HS-27A (cell line): ENCODE measurements around the gene FAM187B.

Experiments used
- DNase-seq: peaks from one replicate; pipeline ENCODE4 v3.0.0-alpha.2; 2012; ENCODE audit warnings: low read depth, missing footprints

Gene FAM187B

DNA sequence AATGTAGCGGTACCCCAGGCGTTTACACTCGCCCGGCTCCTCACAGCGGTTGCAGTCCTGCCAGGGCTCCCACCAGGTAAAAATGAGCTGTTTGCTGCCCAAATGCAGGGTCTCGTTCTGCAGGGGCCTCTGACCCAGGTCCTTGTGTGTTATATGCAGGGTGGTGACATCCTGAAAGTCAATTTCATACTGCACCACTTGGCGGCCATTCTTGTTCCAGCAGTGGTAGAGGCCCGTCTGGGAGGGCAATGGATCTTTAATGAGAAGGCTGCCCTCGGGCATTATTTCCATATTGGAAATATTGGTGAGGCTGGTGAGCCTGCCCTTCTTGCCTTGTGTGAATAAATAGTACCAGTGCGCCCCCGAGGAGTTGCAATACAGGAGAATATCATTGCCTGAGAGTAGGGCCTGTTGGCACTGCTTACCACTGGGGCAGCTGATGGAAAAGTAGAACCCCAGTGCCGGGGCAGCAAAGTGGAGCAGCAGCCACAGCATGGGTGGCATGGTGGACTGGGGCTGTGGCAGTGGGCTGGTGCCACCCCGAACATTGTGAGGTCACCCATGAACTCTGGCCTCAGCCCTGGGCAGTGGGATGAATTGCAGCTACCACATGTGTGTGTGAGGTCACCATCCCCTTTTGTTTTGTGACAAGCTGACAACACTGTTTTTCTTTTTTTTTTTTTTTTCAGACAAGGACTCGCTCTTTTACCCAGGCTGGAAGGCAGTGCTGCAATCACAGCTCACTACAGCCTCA is at the start of gene FAM187B:
Gene FAM187B, minus strand, starts transcription at position 563 of the 754 bp plus-strand sequence. Its CDS starts 59 bp downstream, at position 504.
- DNase-seq = no peak

DNA sequence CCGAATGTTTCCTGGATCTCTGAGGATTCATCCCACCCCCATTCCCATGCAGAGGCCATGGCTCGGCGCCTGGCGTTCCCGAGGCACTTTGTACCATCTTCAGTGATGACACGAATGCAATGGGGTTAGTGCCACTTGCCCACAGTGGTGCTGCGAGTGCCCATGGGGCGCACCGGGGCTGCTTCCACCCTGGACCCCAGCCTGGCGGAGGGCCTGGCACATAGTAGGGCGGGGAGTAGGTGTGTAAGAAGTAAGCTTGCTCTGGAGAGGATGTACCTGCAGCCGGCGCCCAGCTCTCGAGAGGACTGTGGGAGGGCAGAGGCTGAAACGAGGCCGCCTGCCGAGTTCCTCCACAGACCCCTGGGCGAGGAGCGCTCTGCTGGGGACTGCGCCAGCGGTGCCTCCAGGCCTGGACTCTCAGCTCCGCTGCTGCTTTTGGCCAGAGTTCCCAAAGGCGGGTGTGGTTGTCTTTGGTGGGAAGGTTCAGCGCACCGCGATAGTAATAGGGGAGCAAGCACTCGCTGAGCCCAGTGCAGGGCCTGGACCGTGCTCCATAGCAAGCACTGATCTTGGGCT is 48.3 kb upstream of the FAM187B start:
- DNase-seq = no peak

DNA sequence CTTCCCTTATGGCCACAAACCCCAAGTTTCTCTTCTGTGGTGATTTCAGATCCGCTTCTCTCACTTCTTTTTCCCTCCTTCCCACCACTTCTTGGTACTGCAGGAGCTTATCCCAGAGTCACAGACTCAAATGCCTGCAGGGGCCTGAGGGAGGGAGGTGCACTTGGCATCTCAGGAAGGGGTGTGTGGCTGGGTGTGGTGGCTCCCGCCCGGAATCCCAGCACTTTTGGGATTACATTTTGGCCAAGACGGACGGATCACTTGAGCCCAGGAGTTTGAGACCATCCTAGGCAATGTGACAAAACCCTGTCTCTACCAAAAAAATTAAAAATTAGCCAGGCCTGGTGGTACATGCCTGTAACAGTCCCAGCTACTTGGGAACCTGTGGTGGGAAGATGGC is 45.8 kb upstream of the FAM187B start:
- no peak for DNase-seq

DNA sequence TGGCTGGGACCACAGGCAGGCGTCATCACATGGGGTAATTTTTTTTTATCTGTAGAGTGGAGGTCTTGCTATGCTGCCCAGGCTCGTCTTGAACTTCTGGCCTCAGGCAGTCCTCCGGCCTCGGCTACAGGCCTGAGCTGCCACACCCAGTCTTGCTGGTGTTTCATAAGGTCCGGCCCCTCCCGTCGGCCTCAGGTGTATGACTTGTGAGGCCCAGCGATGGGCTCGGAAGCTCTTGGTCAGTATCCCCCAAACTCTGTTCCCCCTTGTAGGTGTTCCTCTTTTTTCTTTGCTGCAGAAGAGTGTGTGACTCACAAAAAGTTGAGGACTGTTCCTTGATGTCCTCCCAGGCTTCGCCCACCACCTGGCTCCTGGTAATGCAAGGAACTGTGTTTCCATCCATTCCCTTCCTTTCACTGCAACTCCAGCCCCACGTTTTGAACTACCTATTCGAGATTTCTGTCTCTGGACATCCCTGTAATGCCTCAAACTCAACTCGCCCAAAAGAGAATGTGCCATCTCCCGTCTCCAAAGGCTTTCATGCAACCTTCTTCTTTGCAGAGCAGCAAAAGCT is 45.2 kb upstream of the FAM187B start:
- DNase-seq = no peak

DNA sequence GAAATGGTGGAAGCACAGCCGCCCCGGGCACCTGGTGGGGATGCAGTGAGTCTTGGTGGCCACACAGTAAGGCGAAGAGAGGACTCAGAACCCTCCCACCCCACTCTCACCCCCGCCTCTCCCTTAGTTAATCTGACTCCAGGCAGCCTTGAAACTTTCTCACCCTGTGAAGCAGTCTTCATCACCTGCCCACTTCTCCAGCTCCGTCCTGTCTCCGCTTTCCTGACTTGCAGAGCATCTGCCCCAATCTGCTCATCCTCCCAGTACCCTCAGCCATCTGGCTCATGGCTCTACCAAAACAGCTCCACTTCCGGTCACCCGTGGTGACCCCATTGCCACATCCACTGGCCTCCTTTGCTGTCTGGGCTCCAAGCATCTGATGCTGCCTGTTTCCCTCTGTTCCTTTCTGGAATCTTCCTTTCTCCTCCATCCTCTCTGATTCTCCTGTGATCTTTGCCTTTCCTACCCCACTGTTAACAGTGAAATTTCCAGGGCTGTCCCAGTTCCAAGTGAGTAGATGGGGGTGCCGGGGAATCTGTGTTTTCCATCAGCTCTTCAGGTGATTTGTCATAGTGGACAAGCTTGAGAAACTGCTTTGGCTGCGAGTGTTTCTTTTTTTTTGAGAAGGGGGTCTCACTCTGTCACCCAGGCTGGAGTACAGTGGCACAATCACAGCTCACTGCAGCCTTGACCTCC is 44.6 kb upstream of the FAM187B start:
- DNase-seq = no peak

DNA sequence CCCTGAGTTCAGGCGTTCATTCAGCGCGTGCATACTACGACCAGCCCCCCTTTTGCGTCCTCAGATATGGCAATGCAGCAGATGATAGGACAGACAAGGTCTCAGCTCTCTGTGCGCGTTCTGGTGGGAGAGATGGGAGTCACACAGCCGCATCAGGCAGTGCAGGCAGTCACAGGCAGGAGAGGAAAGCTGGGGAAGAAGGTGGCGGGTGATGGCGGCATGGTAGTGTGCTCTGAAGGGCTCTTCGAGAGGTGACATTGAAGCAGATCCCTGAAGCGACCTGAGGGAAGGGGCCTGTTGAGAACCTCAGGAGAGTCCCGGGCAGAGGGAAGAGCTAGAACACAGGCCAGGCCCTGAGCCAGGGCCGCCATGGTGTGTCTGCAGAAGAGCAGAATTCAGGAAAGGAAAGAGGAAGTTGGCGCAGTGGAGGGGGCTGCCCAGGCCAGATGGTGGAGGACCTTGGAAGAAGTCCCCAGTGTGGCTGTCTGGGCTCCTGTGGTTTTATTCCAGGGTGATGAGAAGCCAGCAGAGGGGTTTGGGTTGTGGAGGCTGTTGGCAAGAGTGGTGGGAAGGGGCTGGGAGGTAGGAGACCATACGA is 43.7 kb upstream of the FAM187B start:
- no peak for DNase-seq

DNA sequence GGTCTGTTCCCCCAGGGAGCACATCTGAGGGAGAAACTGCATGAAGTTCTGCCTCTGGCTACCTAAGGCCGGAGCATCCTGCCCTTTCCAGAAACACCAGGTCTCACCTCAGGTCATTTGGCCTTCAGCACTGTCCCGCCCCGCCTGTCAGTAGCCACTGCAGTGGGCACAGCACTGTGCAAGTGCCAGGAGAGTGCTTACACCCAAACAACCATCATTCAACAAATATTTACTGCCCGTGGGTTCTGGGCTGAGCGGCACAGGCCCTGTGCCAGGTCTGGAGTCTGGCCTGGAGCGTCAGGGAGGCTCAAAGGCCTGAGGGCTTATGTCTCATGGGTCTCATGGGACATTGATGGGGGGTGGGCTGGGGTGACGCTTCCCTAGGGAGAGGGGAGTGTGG is 43.0 kb upstream of the FAM187B start:
- DNase-seq = no peak

DNA sequence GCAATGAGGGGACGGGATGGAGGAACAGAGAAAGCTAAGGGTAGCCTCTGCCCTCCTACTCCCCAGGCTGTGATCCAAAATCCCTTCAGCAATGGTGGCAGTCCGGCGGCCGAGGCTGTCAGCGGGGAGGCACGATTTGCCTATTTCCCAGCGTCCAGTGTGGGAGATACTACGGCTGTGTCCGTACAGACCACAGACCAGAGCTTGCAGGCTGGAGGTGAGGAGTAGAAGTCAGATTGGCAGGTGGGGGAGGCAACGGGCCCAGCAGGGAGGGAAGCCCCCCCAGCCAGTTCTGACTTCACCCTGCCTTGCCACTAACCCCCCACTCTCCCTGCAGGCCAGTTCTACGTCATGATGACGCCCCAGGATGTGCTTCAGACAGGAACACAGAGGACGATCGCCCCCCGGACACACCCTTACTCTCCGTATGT is 41.9 kb upstream of the FAM187B start:
- no peak for DNase-seq

DNA sequence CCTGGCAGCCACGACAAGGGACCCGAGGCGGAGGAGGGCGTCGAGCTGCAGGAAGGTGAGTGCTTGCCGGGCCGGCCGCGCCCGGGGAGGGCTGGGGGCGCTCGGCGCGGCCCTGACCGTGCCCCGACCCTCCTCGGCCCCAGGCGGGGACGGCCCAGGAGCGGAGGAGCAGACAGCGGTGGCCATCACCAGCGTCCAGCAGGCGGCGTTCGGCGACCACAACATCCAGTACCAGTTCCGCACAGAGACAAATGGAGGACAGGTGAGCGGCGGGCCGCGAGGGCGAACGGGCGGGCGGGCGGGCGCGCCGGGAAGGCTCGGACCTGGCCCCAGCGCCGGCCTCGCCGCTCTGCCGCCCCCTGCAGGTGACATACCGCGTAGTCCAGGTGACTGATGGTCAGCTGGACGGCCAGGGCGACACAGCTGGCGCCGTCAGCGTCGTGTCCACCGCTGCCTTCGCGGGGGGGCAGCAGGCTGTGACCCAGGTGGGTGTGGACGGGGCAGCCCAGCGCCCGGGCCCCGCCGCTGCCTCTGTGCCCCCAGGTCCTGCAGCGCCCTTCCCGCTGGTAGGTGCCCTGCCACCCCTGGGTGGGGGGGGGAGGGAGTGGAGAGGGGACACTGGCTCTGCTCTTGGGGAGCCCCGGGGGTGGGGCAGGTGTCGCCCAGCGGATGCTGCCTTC is 41.0 kb upstream of the FAM187B start:
- peak; percentile 76 for DNase-seq

DNA sequence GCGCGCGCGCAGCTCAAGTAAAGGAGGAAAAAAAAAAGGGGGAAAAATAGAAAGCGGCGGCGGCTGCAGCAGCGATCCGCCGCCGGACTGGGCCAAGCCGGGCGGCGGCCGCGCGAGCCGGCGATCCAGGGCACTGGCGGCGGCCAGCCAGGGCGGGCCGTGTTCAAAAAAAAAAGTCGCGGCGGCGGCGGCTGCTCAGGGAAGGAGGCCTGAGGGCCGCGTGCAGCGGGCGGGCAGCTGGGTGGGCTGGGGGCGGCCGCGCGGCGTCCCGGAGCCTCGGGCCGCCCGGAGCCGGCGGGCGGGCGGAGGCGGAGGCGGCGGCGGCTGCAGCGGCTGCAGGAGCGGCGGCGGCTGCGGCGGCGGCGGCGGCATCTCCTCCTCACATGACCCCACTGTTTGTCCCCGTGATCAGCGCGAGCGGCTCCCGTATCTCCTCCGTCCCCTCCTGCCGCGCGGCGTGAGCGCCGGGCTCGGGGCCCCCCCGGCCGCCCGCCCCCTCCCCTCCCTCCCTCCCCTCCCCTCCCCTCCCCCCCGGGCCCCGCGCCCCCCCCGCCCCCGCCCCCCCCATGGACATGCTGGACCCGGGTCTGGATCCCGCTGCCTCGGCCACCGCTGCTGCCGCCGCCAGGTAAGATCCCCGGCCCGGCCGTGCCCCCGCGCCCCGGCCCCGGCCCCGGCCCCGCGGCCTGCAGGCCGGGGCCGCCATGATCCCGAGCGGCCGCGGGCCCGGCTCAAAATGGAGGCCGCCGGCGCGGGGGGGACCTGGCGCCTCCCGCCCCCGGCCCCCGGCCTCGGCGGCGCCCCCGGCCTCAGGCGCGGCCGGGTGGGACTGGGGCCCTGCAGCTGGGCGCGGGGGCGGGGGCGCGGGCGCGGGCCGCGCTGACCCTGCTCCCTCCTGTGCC is 40.2 kb upstream of the FAM187B start, which contains the start of gene USF2:
Gene USF2, plus strand, starts transcription at position 427 of the 902 bp plus-strand sequence. Its CDS starts 140 bp downstream, at position 567.
- peak; percentile 35 for DNase-seq

DNA sequence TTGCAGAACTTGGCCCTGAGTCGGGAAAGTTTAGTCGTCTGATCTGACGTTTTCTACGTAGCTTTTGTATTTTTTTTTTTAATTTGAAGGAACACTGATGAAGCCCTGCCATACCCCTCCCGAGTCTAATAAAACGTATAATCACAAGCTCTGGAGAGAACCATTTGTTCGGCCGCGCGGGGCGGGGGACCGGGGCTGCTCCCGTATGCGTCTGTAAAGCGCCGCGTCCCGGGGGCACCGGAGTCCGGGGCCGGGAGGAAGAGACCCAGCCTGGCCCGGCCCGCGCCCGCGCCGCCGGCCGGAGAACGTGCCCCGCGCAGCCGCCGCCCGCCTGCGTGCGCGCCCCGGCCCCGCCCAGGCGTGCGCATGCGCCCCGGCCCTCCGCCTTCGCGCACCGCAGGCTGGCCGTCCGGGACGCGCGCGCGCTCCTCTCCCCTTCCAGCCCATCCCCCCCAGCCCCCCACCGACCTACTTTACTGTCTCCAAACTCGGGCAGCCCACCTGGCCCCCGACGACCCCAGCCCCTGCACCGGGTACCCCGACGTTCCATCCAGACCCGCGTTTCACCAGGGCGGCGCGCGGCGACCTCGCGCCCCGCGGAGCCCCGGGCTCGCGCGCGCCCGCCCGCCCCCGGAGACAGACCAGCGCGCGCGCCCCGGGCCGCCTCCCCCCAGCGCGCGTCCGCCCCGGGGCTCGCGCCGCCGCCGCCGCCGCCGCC is 39.4 kb upstream of the FAM187B start:
- peak; percentile 48 for DNase-seq

DNA sequence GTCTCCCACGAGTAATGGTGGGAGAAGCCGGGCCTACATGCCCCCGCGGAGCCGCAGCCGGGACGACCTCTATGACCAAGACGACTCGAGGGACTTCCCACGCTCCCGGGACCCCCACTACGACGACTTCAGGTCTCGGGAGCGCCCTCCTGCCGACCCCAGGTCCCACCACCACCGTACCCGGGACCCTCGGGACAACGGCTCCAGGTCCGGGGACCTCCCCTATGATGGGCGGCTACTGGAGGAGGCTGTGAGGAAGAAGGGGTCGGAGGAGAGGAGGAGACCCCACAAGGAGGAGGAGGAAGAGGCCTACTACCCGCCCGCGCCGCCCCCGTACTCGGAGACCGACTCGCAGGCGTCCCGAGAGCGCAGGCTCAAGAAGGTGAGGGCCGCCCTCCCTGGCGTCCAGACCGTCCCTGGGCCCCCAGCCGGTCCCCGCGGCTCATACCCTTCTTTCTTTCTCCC is 38.8 kb upstream of the FAM187B start:
- no peak for DNase-seq

DNA sequence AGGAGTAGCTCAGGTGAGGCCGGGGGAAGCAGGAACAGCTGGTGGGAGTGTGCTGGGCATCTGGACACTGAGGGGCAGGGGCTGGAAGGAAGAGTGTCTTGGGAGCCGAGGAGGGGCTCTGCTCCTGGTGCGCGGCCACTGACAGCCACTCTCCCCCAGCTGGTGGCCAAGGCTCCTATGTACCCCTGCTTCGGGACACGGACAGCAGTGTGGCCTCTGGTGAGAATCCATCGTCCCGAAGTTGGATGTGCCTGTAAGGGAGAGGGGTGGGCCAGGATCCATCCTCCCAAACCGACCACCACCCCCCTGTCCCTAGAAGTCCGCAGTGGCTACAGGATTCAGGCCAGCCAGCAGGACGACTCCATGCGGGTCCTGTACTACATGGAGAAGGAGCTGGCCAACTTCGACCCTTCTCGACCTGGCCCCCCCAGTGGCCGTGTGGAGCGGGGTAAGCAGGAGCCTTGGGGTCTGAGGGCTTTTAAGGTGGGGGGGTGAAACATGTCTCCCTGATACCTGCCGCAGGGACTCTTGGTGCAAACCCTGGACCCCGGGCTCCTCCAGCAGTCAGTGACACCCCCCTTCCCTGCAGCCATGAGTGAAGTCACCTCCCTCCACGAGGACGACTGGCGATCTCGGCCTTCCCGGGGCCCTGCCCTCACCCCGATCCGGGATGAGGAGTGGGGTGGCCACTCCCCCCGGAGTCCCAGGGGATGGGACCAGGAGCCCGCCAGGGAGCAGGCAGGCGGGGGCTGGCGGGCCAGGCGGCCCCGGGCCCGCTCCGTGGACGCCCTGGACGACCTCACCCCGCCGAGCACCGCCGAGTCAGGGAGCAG is 38.2 kb upstream of the FAM187B start:
- DNase-seq = no peak

DNA sequence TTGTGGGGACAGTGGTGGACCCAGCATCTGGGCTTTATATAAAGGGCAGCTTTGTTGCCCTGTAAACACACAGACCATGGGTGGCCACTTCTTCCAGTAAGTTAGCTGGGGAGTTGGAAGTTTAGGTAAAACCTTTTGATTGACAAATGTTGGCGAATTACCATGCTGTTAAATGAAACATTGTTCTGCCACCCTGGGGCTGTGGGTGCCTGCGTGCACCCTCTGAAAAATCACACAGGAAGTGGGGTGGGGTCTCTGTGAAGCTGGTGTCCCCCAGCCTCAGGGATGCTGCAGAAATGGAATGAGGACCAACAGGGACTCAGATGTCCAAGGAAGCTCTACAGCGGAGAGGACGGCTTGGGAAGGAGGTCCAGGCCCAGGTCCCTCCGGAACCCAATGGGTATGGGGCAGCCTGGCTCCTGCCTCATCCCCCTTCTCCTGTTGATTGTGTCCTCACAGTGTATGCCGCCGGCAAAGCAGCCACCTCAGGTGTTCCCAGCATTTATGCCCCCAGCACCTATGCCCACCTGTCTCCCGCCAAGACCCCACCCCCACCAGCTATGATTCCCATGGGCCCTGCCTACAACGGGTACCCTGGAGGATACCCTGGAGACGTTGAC is 37.5 kb upstream of the FAM187B start:
- no peak for DNase-seq

DNA sequence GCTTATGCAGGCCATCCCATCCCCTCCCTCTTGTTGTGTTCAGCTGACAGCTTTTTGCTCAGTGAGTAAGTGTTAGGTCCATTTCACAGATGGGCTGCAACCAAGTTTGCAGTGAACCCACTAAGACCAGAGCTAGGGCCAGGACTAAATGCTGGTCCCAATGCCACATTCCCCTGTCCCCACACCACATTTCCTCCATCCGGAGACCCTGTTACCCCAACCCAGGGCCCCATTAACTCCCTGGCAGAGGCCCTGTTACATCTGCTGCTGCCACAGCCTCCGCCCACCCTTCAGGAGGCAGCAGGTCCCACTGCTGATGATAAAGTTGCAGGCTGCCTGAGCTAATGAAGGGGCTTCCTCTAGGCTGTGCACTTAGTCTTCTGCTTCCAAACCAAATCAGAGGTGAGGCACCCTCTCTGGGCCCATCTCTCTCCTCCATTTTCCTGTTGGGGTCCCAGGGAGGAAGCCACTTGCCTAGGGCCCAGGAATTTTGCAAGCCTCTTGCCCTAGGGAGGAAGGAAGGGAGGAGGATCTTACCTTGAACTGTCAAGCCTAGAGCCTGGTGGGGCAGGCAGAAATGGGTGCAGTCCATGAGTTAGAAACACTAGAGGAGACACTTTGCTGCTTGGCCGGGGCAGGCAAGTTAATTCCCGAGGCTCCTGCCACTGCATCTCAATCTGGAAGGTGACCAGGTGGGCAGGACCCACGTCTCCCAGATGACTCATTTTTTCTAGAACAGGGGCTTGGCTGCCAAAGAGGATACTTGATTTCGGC is 36.8 kb upstream of the FAM187B start:
- DNase-seq = no peak

DNA sequence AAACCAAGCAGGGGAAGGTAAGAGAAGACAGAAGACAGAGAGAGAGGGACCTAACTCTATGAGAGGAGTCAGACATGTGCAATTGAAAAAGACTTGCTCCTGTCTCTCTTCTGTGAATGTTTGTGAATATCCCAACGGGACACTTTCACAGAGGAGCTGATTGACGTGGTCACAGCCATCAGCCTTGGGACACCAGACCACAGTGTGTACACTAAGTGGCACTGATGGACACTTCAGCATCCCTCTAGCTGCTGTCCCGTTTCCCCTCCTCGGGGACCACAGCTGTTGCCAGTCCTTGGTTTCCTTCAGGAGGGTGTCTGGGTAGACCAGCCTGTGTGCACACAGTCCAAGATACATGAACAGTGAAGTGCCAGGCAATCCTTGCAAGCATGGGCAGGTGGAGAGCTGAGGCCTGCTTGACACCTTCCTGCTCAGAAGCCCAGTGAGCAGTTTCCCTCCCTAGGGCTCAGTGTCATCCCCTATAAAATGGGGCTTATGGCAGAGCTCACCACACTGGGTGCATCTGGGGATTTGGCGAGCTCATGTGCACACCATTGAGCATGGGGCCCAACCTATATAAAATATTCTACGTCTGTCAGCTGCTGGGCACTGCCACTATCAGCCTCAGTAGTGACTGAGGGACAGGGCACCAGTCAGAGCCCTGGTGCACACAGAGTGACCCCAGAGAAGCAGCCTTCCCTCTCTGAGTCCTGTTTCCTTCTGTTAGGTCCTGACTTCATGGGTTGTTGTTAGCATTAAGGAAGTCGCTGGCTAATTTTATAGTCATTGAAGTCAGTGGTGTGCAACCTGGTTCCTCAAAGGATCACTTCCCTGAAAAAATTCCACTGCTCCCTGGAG is 36.0 kb upstream of the FAM187B start:
- DNase-seq = no peak
